ENCODE measurements around the gene FFAR1.

The FFAR1 gene

GRCh38 chr19:35315883-35316282 lies 31.8 kb upstream of the FFAR1 start:
- Histone ChIP-seq H3K36me3 (ENCODE audit: insufficient read depth, low read length) (no peaks in the 10 kb centered on the region), H3K27me3 (ENCODE audit: insufficient read depth, low read length) (no peaks in the 10 kb centered on the region), H3K4me1 (ENCODE audit: control insufficient read depth, insufficient read depth, low read length, unreplicated experiment) (peaks cover 17% of the 10 kb centered on the region), H3K27ac (ENCODE audit: low read depth, low read length) (no peak overlapping the region), H2AFZ (ENCODE audit: low read length, unreplicated experiment) (no peak overlapping the region), H3K4me3 (ENCODE audit: low read depth, low read length) (no peak overlapping the region), H3K79me2 (ENCODE audit: control insufficient read depth, insufficient read depth, low read length, unreplicated experiment) (no peaks in the 10 kb centered on the region)

- no peaks in the 10 kb centered on the region for H3K36me3 ChIP-seq (ENCODE audit: insufficient read depth, low read length)
- H3K27ac ChIP-seq (ENCODE audit: low read depth, low read length): no peak overlapping the region
- no peaks in the 10 kb centered on the region for H3K79me2 ChIP-seq (ENCODE audit: control insufficient read depth, insufficient read depth, low read length, unreplicated experiment)
- no peak overlapping the region for H2AFZ ChIP-seq (ENCODE audit: low read length, unreplicated experiment)
- no peak overlapping the region for H3K4me3 ChIP-seq (ENCODE audit: low read depth, low read length)
- peaks cover 17% of the 10 kb centered on the region for H3K4me1 ChIP-seq (ENCODE audit: control insufficient read depth, insufficient read depth, low read length, unreplicated experiment)
- no peaks in the 10 kb centered on the region for H3K27me3 ChIP-seq (ENCODE audit: insufficient read depth, low read length)
Observed at GRCh38 chr19:35316560-35316959, 31.1 kb upstream of the FFAR1 start.

GRCh38 chr19:35317464-35318043 lies 30.1 kb upstream of the FFAR1 start:
- Histone ChIP-seq H3K27ac (ENCODE audit: low read depth, low read length) (no peak overlapping the region), H3K27me3 (ENCODE audit: insufficient read depth, low read length) (no peaks in the 10 kb centered on the region), H2AFZ (ENCODE audit: low read length, unreplicated experiment) (no peak overlapping the region), H3K79me2 (ENCODE audit: control insufficient read depth, insufficient read depth, low read length, unreplicated experiment) (no peaks in the 10 kb centered on the region), H3K36me3 (ENCODE audit: insufficient read depth, low read length) (no peaks in the 10 kb centered on the region), H3K4me1 (ENCODE audit: control insufficient read depth, insufficient read depth, low read length, unreplicated experiment) (peaks cover 17% of the 10 kb centered on the region), H3K4me3 (ENCODE audit: low read depth, low read length) (no peak overlapping the region)

GRCh38 chr19:35318679-35319448 lies 28.8 kb upstream of the FFAR1 start:
- Histone ChIP-seq H3K27me3 (ENCODE audit: insufficient read depth, low read length) (no peaks in the 10 kb centered on the region), H3K4me1 (ENCODE audit: control insufficient read depth, insufficient read depth, low read length, unreplicated experiment) (peaks cover 17% of the 10 kb centered on the region), H2AFZ (ENCODE audit: low read length, unreplicated experiment) (peak overlapping the region; percentile 42), H3K4me3 (ENCODE audit: low read depth, low read length) (peak overlapping the region; percentile 28; the same call in 1 of the 2 replicates), H3K36me3 (ENCODE audit: insufficient read depth, low read length) (no peaks in the 10 kb centered on the region), H3K27ac (ENCODE audit: low read depth, low read length) (peak overlapping the region; percentile 92), H3K79me2 (ENCODE audit: control insufficient read depth, insufficient read depth, low read length, unreplicated experiment) (no peaks in the 10 kb centered on the region)

GRCh38 chr19:35320065-35320713 lies 27.5 kb upstream of the FFAR1 start:
- peaks cover 17% of the 10 kb centered on the region for H3K4me1 ChIP-seq (ENCODE audit: control insufficient read depth, insufficient read depth, low read length, unreplicated experiment)
- H3K27ac ChIP-seq (ENCODE audit: low read depth, low read length): no peak overlapping the region
- H2AFZ ChIP-seq (ENCODE audit: low read length, unreplicated experiment): no peak overlapping the region
- no peaks in the 10 kb centered on the region for H3K27me3 ChIP-seq (ENCODE audit: insufficient read depth, low read length)
- H3K4me3 ChIP-seq (ENCODE audit: low read depth, low read length): no peak overlapping the region
- H3K79me2 ChIP-seq (ENCODE audit: control insufficient read depth, insufficient read depth, low read length, unreplicated experiment): no peaks in the 10 kb centered on the region
- H3K36me3 ChIP-seq (ENCODE audit: insufficient read depth, low read length): no peaks in the 10 kb centered on the region

- Histone ChIP-seq H3K27ac (ENCODE audit: low read depth, low read length) (no peak overlapping the region), H3K4me1 (ENCODE audit: control insufficient read depth, insufficient read depth, low read length, unreplicated experiment) (peaks cover 17% of the 10 kb centered on the region)
Observed at GRCh38 chr19:35321291-35321690, 26.4 kb upstream of the FFAR1 start.

GRCh38 chr19:35322014-35322413 lies 25.7 kb upstream of the FFAR1 start:
- no peaks in the 10 kb centered on the region for H3K27me3 ChIP-seq (ENCODE audit: insufficient read depth, low read length)
- H3K4me1 ChIP-seq (ENCODE audit: control insufficient read depth, insufficient read depth, low read length, unreplicated experiment): peaks cover 17% of the 10 kb centered on the region

More at GRCh38 chr19:35321291-35321690, 26.4 kb upstream of the FFAR1 start:
- no peaks in the 10 kb centered on the region for H3K79me2 ChIP-seq (ENCODE audit: control insufficient read depth, insufficient read depth, low read length, unreplicated experiment)
- no peaks in the 10 kb centered on the region for H3K36me3 ChIP-seq (ENCODE audit: insufficient read depth, low read length)
- H3K27me3 ChIP-seq (ENCODE audit: insufficient read depth, low read length): no peaks in the 10 kb centered on the region
- no peak overlapping the region for H3K4me3 ChIP-seq (ENCODE audit: low read depth, low read length)
- H2AFZ ChIP-seq (ENCODE audit: low read length, unreplicated experiment): no peak overlapping the region

GRCh38 chr19:35327642-35328041 lies 20.1 kb upstream of the FFAR1 start:
- Histone ChIP-seq H3K27me3 (ENCODE audit: insufficient read depth, low read length) (no peaks in the 10 kb centered on the region), H3K4me1 (ENCODE audit: control insufficient read depth, insufficient read depth, low read length, unreplicated experiment) (no peaks in the 10 kb centered on the region), H2AFZ (ENCODE audit: low read length, unreplicated experiment) (no peak overlapping the region), H3K4me3 (ENCODE audit: low read depth, low read length) (no peak overlapping the region), H3K79me2 (ENCODE audit: control insufficient read depth, insufficient read depth, low read length, unreplicated experiment) (no peaks in the 10 kb centered on the region), H3K36me3 (ENCODE audit: insufficient read depth, low read length) (no peaks in the 10 kb centered on the region), H3K27ac (ENCODE audit: low read depth, low read length) (no peak overlapping the region)

More at GRCh38 chr19:35322014-35322413, 25.7 kb upstream of the FFAR1 start:
- Histone ChIP-seq H3K79me2 (ENCODE audit: control insufficient read depth, insufficient read depth, low read length, unreplicated experiment) (no peaks in the 10 kb centered on the region), H2AFZ (ENCODE audit: low read length, unreplicated experiment) (no peak overlapping the region), H3K4me3 (ENCODE audit: low read depth, low read length) (no peak overlapping the region), H3K36me3 (ENCODE audit: insufficient read depth, low read length) (no peaks in the 10 kb centered on the region), H3K27ac (ENCODE audit: low read depth, low read length) (no peak overlapping the region)

- Histone ChIP-seq H2AFZ (ENCODE audit: low read length, unreplicated experiment) (no peak within 1 kb of the TSS), H3K36me3 (ENCODE audit: insufficient read depth, low read length) (no peaks in the 10 kb centered on the region), H3K79me2 (ENCODE audit: control insufficient read depth, insufficient read depth, low read length, unreplicated experiment) (no peaks in the 10 kb centered on the region), H3K4me3 (ENCODE audit: low read depth, low read length) (no peak within 1 kb of the TSS), H3K4me1 (ENCODE audit: control insufficient read depth, insufficient read depth, low read length, unreplicated experiment) (no peaks in the 10 kb centered on the region), H3K27ac (ENCODE audit: low read depth, low read length) (no peak within 1 kb of the TSS), H3K27me3 (ENCODE audit: insufficient read depth, low read length) (no peaks in the 10 kb centered on the region)
Observed at GRCh38 chr19:35328851-35329285, 18.8 kb upstream of the FFAR1 start, which contains the start of gene CD22. Gene CD22 (plus strand): TSS chr19:35329187. CDS start chr19:35332041, 2,854 bp downstream.

GRCh38 chr19:35329323-35329722 lies 18.4 kb upstream of the FFAR1 start:
- no peaks in the 10 kb centered on the region for H3K27me3 ChIP-seq (ENCODE audit: insufficient read depth, low read length)

More at GRCh38 chr19:35329323-35329722, 18.4 kb upstream of the FFAR1 start:
- Histone ChIP-seq H3K4me3 (ENCODE audit: low read depth, low read length) (no peak overlapping the region), H3K79me2 (ENCODE audit: control insufficient read depth, insufficient read depth, low read length, unreplicated experiment) (no peaks in the 10 kb centered on the region), H3K36me3 (ENCODE audit: insufficient read depth, low read length) (no peaks in the 10 kb centered on the region), H3K4me1 (ENCODE audit: control insufficient read depth, insufficient read depth, low read length, unreplicated experiment) (no peaks in the 10 kb centered on the region), H3K27ac (ENCODE audit: low read depth, low read length) (no peak overlapping the region), H2AFZ (ENCODE audit: low read length, unreplicated experiment) (no peak overlapping the region)

All from ACC112 (cell line).